B cell (primary cell): ENCODE results near the gene FAXDC2.

ENCODE experiments used
- EZH2 ChIP-seq: IDR thresholded peaks from 2 replicates; pipeline ENCODE4 v1.6.1; 2012; ENCODE audit warnings: borderline replicate concordance, low read depth, mild to moderate bottlenecking, moderate library complexity, low read length; ENCODE audit not compliant: insufficient read depth, poor library complexity, severe bottlenecking
- TF ChIP-seq, protein P1 (sequence below): fragments of 200-600 bp; IDR thresholded peaks from one replicate; pipeline ENCODE4 v1.8.0; 2022; ENCODE audit warnings: antibody characterized with exemption, mild to moderate bottlenecking

- TF ChIP-seq, protein P1, sequence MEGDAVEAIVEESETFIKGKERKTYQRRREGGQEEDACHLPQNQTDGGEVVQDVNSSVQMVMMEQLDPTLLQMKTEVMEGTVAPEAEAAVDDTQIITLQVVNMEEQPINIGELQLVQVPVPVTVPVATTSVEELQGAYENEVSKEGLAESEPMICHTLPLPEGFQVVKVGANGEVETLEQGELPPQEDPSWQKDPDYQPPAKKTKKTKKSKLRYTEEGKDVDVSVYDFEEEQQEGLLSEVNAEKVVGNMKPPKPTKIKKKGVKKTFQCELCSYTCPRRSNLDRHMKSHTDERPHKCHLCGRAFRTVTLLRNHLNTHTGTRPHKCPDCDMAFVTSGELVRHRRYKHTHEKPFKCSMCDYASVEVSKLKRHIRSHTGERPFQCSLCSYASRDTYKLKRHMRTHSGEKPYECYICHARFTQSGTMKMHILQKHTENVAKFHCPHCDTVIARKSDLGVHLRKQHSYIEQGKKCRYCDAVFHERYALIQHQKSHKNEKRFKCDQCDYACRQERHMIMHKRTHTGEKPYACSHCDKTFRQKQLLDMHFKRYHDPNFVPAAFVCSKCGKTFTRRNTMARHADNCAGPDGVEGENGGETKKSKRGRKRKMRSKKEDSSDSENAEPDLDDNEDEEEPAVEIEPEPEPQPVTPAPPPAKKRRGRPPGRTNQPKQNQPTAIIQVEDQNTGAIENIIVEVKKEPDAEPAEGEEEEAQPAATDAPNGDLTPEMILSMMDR, result no peak
- no peak for TF ChIP-seq EZH2
Observed at GRCh38 chr5:154863291-154864080, 13.1 kb upstream of the FAXDC2 start.
